HG03045 (cell line): Measurements from ENCODE around the gene TRIM26.
A peak's percentile ranks its signal among the peaks of the same experiment; 100 is the strongest.

ENCODE experiments used
- ATAC-seq: cut with Tn5 transposase; IDR thresholded peaks from one replicate; pipeline ENCODE4 v1.9.1; 2021; ENCODE audit warnings: mild to moderate bottlenecking, moderate library complexity; ENCODE audit not compliant: unreplicated experiment

TRIM26 gene

GRCh38 chr6:30211306-30211705, 1.9 kb downstream of the TRIM26 start:
- ATAC-seq, result no peak

DNA sequence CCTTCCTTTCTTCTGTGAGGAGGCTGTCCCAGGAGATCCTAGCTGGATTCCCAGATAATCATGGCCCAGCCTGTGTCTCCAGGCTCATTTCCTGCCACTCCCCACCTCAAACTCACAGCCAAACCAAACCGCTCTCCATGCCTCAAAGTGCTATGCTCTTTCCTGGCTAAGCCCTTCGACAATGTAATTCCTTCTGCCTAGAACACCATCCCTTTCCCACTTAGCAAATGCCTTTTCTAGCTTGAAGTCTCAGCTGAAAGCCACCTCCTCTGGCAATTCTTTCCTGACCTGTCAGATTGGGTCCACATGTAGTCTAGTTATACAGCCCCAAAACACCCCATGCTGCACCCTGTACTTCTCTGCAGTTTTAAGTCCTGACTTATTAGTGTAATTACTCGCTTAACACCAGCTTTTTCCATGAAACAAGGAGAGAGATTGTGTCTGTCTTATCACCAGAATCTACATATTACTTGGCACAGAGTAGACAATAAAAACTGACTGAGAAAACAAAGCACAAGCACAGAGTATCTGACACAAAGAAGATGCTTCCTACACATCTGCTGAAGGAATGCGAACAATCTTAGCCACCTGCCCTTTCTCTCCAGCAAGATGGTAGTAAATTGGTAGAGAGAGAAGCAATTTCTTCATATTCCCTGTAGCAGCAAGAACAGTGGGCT, 5.4 kb downstream of the TRIM26 start:
- no peak for ATAC-seq

GRCh38 chr6:30206799-30207618, 6.2 kb downstream of the TRIM26 start:
- no peak for ATAC-seq

DNA sequence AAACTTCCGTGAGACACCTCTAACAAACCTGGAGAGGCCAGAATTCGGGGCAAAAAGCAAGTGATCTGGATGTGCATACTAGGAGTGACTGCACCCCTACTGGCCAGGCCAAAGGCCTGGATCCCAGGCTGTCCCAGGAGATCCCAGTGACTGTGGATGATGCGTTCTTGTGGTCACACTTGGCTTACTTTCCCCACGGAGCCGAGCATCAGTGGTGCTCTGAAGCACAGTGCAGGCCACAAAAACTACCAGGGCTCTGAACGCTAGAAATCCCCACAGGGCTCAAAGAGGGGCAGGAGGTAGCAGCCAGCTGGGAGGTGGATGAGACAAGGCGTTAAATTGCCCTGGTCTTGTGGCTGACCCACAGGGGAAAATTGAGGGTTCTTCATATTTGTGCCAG, 7.1 kb downstream of the TRIM26 start:
- no peak for ATAC-seq

DNA sequence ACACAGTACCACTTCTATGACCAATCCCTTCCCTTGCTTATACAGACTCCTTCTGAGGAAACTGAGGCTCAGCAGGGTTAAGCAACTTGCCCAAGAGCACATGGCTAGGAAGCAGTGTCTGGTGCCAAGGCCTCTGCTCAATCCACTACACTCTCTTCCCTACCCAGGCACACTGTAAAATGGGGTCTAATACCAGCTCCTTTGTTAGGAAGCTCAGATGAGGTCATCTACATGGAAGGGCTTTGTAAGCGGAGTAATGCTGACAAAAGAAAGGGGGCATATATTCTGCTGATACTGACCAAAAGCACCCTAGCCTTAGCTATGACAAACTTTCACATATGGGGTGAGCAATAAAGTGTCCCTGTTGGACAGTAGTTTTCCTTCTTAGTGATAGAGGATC, 9.1 kb downstream of the TRIM26 start:
- no peak for ATAC-seq

- ATAC-seq, result no peak
Observed at GRCh38 chr6:30202366-30202765, 10.8 kb downstream of the TRIM26 start.

DNA sequence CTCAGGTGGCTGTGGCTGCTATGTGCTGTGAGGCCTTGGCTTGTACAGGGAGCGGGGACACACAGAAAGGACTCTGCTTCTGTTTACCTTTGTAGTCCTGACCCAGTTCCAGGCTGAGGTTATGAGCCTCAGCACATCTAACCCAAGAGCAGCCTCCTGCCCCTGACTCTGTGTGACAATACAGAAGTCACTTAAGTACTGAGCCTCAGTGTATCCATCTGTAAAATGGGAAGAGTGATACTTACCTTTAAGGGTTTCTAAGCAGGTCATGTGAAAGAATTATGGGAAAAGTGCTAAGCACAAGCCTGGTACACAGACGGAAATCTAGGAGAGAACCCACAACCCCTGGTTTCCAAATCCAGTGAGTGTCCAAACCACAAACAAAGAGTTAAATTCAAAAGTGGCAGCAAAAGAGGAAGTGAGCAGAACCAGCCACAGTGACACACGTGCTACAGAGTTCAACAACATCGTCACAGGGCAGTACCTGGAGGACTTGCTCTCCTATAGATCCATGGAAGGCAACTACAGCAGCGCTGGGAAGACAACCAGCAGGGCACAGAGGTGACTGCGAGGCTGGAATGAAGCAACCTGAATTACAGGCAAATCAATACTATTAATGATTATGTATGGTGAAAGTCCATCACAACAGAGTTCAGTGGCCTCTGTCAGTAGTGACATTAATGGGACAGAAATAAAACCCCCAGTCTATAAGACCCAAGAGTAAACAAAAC, 12.5 kb downstream of the TRIM26 start:
- ATAC-seq, result peak; percentile 60

- no peak for ATAC-seq
Observed at GRCh38 chr6:30198166-30199084, 14.8 kb downstream of the TRIM26 start.

- no peak for ATAC-seq
Observed at GRCh38 chr6:30196376-30196775, 16.8 kb downstream of the TRIM26 start.

DNA sequence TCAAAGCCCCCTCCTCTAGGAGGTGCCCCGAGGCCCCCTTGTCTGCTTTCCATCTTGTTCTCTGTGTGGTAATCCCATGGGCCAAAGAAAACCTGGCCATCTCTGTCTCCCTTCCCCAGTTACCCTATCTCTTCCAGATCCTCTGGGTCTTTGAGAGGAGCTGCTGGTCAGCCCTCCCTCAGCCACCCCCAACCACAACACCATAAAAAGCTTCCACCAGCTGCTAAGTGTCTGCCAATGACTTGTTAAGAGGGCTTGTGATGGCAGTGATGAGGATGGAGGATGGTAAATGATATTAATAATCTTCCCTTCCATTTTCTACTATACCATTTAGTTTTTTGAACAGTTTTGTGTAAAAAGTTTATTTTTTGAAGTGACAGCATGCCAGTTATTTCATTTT, 17.3 kb downstream of the TRIM26 start:
- ATAC-seq, result no peak

DNA sequence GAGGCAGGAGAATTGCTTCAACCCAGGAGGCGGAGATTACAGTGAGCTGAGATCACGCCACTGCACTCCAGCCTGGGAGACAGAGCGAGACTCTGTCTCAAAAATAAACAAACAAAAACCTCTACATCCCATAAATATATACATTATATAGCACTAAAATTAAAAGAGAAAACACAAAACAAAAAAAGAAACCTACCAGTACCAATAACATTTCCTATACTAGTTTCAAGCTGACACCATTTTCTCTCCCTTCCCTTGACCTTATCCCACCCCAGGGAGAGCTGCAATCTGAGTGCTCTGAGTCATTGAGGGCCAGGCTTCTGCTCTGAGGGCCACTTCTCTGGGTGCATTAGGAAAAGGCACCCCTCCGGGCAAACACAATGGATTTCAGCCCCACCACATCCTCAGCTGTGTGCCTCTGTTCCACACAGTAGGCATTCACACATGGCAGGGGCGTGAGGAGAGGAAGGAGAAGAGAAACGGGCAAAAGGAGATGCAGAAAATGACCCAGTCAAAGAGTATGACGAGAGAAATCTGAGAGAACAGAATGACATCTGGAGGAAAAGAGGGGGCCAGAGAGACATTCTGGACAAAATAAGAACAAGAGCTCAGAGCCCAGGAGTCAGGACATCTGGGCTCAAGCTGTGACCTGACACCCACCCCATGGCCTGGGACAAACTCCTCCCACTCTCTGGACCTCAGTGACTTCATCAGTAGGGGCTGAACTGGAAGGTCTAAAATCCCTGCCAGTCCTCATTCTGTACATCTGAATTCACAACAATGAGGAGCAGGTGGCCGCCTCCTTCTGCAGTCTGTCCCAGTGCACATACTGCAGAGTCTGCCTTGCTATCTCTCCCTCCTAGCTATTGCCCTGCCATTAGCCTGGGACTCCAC, 18.2 kb downstream of the TRIM26 start:
- ATAC-seq, result no peak

- ATAC-seq, result no peak
Observed at GRCh38 chr6:30192076-30192475, 21.1 kb downstream of the TRIM26 start.

GRCh38 chr6:30188541-30188940, 24.7 kb downstream of the TRIM26 start:
- no peak for ATAC-seq

DNA sequence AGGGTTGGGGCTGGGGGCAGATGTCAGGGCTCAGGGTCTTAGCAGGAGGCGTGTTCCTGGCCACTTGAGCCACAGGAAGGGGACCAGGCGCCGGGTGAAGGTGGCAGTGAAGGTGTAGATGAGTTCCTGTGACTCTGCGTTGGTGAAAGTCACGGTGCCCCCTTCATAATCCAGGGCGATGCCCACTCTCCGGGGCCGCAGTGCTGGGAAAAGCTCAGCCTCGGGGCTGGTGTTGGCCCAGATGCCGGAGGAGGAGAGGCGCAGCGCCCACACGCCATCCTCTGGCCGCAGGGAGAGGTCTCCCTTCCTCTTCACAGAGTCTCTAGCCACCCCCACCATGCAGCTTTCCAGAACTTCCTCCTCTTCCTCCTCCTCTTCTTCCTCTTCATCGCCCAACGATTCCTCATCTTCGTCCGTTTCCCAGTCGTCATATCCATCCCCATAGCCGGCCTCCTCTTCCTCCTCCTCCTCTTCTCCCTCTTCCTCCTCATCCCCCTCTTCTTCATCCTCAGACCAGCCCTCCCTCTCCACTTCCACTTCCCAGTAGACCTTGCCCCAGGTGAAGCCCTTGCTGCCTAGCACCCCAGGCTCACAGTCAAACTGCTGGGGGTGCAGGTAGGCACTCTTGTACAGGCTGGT, 27.2 kb downstream of the TRIM26 start:
- no peak for ATAC-seq

DNA sequence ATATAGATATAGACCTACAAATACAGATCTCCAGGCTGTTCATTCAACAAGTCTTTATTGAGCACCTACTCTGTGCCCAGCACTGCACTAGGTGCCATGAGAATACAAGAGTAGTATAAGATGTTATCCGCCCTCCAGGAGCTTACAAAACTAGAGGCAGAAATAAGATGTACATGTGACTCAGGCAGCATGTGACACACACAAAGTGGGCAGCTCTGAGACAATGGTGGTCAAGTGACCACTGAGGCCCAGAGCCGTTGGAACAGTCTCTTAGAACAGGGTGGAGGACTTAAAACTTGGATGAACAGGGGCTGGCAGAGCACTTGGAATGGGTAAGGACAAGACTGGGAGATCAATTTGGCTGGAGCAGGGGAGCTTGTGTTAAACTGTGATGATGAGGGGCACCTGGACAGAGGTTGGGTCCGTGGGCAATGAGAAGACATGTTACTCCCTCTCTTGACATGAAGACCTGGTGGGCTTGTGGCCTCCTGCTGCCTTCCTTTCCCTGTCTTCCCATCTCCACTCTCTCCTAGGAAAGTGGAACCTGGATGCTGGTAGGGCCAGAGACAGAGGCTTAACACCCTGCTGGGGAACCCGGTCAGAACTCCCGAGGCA, 28.7 kb downstream of the TRIM26 start:
- no peak for ATAC-seq

GRCh38 chr6:30180145-30180544, 33.1 kb downstream of the TRIM26 start:
- ATAC-seq, result no peak

DNA sequence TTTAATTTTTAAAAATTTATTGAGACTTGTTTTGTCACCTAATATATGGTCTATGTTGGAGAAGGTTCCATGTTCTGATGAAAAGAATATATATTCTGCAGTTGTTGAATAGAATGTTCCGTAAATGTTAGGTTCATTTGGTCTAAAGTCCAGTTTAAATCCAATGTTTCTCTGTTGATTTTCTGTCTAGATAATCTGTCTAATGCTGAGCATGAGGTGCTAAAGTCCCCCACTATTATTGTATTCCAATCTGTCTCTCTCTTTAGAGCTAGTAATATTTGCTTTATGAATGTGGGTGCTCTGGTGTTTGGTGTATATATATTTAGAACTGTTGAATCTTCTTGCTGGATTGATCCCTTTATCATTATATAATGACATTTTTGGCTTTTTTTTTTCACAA, 34.4 kb downstream of the TRIM26 start:
- ATAC-seq, result no peak

DNA sequence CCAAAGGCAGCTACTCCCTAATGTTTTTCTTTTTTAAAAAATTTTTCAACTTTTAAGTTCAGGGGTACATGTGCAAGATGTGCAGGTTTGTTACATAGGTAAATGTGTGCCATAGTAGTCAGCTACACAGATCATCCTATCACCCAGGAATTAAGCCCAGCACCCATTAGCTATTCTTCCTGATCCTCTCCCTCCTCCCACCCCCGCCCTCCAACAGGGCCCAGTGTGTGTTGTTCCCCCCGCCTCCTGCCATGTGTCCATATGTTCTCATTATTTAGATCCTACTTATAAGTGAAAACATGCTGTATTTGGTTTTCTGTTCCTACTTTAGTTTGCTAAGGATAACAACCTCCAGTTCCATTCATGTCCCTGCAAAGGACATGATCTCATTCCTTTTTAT, 37.4 kb downstream of the TRIM26 start:
- ATAC-seq, result no peak

- no peak for ATAC-seq
Observed at GRCh38 chr6:30172681-30173080, 40.5 kb downstream of the TRIM26 start.
